Activated CD8-positive, alpha-beta memory T cell treated with anti-CD3 and anti-CD28 coated beads, Interleukin-2, amount 50 U/mL, for 4 hours (primary cell): ENCODE measurements around the gene MCC.
"Not testable (repeated sequence)": the region's sequence is repeated elsewhere in the genome, so short reads cannot be mapped to it uniquely, and the experiment has no call there.

Experiments
- DNase-seq: peaks from one replicate; pipeline ENCODE4 v3.0.0-alpha.2; 2020

The MCC gene

GRCh38 chr5:113489299-113489698 is 1.0 kb upstream of the MCC start:
- DNase-seq = no peak

GRCh38 chr5:113488645-113489184 is 462 bp upstream of the MCC start:
- no peak for DNase-seq

GRCh38 chr5:113487416-113487780 is 855 bp downstream of the MCC start:
- no peak for DNase-seq

DNA sequence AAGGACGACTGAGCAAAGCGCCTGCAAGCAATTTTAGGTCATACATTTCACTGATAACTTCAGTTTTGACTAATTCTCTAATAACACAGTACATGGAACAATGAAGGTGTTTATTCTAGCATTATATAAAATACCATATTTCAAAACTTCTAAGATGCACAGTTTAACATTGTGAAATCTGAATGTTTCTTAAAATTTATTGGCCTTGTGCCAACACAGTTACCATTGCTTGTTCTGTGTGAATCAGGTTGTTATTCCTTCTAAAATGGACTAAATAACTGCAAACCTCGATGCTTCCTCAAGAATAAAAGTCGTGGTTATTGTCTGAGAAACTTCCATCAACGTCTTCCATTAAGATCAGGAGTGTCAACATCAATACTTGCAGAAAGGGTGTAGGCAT is 8.0 kb downstream of the MCC start:
- no peak for DNase-seq

DNA sequence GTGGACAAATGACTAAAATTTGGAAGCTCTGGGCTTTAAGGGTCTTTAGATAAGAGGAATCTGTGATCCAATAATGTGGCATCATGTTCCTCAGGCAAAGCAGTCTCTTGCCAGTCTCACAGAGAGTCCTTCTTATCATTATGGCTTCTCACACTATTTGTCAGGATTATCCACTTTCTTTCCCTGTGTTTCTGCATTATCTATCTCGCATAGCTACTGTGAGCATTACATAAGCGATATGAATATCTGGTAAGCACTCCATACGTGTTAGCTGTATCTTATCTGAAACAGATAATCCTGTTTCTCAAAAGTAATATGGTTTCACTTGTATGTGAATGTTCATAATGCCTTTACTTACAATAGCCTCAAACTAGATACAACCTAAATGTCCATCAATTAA is 9.6 kb downstream of the MCC start:
- no peak for DNase-seq

GRCh38 chr5:113474100-113474728 is 14.0 kb downstream of the MCC start:
- no peak for DNase-seq

- no peak for DNase-seq
These were observed 25.2 kb downstream of the MCC start for GRCh38 chr5:113463032-113463431.

GRCh38 chr5:113457106-113457505 is 31.1 kb downstream of the MCC start:
- DNase-seq = not testable (repeated sequence)

DNA sequence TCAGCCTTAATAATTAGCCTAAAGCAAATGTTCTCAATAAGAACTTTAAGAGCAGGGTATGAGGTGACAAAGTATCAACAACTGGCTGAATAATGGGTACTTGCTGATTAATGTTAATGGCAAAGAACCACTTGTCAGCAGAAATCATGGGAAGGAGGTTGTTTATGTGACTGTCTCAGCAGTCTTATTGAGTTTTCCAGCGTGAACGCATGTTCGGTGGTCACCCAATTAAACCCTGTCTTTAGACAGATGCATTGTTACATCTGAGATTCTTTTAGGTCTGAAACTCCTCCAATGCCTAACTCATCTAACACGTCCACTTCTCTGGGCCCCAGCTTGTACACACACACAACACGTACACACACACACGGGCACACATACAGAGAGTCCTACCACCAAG is 35.3 kb downstream of the MCC start:
- no peak for DNase-seq

GRCh38 chr5:113451797-113452196 is 36.5 kb downstream of the MCC start:
- no peak for DNase-seq

DNA sequence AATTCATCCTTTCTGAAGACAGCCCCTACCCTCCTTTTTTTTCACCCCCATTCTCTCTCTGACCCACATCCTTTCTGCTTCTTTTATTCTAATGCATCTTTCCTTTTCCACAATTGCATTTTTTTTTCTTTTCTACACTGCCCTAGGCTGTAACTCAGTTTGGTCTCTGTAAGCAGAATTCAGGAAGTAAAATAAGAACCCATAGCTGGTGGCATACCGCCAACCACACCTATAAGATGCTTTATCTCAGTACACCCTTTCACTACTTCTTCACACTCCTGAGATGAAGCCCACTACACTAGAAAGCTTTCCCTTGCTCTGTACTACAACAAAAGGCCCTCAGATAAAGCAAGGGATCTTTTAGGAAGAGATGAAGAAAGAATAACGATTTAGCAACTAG is 37.3 kb downstream of the MCC start:
- DNase-seq = no peak

DNA sequence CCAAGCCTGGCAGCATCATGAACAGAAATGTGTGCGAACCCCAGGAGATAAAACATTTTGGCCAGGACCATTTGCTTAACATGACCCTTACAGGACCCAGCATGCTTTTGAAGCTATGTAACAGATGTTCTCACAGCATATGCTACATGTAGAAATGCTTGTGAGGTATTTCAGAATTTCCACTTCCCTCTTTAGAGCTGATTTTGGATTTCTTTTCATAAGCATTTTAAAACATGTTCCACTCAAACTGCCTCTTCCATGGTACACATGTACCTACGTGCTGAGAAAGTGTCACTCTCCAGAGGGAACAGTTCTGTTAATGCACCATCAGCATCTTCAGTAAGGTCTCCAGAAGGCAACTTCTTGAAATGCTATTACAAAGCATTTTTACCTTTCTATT is 37.8 kb downstream of the MCC start:
- DNase-seq = no peak

DNA sequence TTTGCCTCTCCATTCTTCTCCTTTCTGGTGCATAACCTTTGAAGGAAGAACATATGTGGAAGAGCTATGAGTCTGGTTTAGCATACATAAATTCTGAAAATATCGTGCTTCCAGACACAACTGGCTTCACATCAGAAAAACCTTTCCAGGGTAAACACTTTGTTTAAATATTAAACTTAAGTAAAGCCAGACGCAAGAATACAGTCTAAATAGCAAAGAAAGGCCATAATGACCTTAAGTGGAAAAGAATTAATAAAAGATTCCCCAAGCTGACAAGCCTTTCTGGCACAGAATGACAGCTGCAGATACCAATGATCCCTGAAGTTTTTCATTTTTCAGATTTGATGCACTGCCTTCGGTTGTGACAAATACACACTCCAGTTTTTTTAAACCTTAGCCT is 40.0 kb downstream of the MCC start:
- no peak for DNase-seq

- no peak for DNase-seq
These were observed 40.7 kb downstream of the MCC start for GRCh38 chr5:113447498-113448050.

GRCh38 chr5:113446358-113446927 is 41.8 kb downstream of the MCC start:
- no peak for DNase-seq

GRCh38 chr5:113437111-113437510 is 51.1 kb downstream of the MCC start:
- no peak for DNase-seq

- no peak for DNase-seq
These were observed 52.7 kb downstream of the MCC start for GRCh38 chr5:113435575-113435974.

DNA sequence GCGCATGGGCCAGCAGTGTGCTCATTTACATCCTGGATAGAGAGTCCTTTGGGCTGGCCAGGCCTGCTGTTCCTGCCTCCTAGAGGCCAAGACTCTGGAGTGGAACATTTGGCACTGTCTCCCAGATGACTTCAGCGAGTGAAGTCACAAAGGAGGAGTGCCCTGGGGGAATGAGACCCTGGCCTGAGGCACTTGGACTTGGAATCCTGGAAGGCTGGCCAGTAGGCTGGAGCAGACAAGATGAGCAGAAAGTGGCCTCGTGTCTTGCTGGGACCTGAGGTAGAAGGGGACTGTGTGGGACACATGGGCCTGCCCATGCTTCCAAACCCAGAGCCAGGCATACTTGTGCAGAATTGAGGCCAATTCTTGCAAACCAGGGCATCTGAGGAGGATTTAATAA is 53.4 kb downstream of the MCC start, which contains the start of gene TSSK1B:
TSSK1B (minus strand) TSS at position 101 of the 400 bp plus-strand sequence. CDS start 150 bp downstream, outside the sequence.
- no peak for DNase-seq

DNA sequence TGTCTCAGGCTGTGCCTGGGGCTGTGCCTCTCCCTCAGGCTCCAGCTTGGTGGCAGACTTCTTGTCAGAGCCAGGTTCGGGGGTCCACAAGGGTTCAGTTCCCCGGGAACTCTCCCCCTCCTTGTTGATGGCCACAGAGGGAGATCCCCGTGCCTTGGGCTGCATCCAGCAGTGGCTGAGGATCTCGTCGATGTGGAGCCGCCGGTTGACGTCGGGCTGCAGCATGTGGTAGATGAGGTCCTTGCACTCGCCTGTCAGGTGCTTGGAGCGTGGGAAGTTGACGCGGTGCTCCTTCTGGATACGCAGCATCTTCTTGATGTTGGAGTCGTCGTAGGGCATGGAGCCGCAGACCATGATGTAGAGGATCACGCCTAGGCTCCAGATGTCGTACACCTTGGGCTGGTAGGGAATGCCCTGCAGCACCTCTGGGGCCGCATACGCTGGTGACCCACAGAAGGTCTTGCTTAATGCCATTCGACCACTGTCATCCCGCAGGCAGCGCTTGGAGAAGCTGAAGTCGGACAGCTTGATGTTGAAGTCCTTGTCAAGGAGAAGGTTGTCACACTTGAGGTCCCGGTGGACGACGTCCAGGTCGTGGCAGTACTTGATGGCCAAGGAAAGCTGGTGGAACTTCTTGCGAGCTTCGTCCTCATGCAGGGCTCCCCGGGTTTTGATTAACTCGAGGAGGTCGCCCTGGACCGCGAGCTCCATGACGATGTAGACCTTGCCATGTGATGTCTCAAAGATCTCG is 54.2 kb downstream of the MCC start:
- DNase-seq = no peak

- no peak for DNase-seq
These were observed 55.2 kb downstream of the MCC start for GRCh38 chr5:113433071-113433470.

- no peak for DNase-seq
These were observed 60.2 kb downstream of the MCC start for GRCh38 chr5:113427871-113428574.

- DNase-seq = no peak
These were observed 62.3 kb downstream of the MCC start for GRCh38 chr5:113425909-113426308.

GRCh38 chr5:113421693-113422092 is 66.6 kb downstream of the MCC start:
- no peak for DNase-seq
